Keratinocyte (primary cell): ENCODE results near the gene TYW1B.
"Not testable (repeated sequence)": the region's sequence is repeated elsewhere in the genome, so short reads cannot be mapped to it uniquely, and the experiment has no call there.

Experiments
- EZH2 ChIP-seq: IDR thresholded peaks from one replicate; pipeline ENCODE4 v1.6.1; 2012; ENCODE audit warnings: inconsistent platforms, mild to moderate bottlenecking, low read length, moderate library complexity
- TF ChIP-seq, protein P1 (sequence below), 3 experiments: IDR thresholded peaks in 1 of 3; conservative IDR thresholded peaks in 1 of 3; optimal IDR thresholded peaks in 1 of 3; 2 replicates in 2 of 3; 3 replicates in 1 of 3; pipeline versions ENCODE3 to v1.5.1; 2011; ENCODE audit warnings: low read length in 3 of 3, mild to moderate bottlenecking in 3 of 3, moderate library complexity in 2 of 3, control low read depth in 1 of 3, inconsistent platforms in 1 of 3; ENCODE audit not compliant: insufficient read depth in 2 of 3; ENCODE audit errors: extremely low read depth in 1 of 3

GRCh38 chr7:72790698-72791060 is 37.3 kb downstream of the TYW1B start:
- TF ChIP-seq, protein P1, sequence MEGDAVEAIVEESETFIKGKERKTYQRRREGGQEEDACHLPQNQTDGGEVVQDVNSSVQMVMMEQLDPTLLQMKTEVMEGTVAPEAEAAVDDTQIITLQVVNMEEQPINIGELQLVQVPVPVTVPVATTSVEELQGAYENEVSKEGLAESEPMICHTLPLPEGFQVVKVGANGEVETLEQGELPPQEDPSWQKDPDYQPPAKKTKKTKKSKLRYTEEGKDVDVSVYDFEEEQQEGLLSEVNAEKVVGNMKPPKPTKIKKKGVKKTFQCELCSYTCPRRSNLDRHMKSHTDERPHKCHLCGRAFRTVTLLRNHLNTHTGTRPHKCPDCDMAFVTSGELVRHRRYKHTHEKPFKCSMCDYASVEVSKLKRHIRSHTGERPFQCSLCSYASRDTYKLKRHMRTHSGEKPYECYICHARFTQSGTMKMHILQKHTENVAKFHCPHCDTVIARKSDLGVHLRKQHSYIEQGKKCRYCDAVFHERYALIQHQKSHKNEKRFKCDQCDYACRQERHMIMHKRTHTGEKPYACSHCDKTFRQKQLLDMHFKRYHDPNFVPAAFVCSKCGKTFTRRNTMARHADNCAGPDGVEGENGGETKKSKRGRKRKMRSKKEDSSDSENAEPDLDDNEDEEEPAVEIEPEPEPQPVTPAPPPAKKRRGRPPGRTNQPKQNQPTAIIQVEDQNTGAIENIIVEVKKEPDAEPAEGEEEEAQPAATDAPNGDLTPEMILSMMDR (optimal IDR thresholded peaks at IDR 0.05 in 1 of 3, IDR thresholded peaks at IDR 0.05 in 1 of 3, conservative IDR thresholded peaks at IDR 0.05 in 1 of 3; ENCODE audit: extremely low read depth in 1 of 3, insufficient read depth in 2 of 3, low read length in 3 of 3): not testable (repeated sequence)
- TF ChIP-seq EZH2: not testable (repeated sequence)
